Measurements from ENCODE around the gene SPDYE6. TPM values are rescaled to one million over a fixed set of nuclear protein-coding genes. Genes with fewer than 3 reads are reported as not detected.

The SPDYE6 gene
- total and polyA plus RNA-seq, 10 of the 15 experiments (the other 5 are each of a cell fraction or from before 2014, with no cell fraction given) = 0.05 to 2.3 (median 1.00) TPM; not detected in 6

DNA sequence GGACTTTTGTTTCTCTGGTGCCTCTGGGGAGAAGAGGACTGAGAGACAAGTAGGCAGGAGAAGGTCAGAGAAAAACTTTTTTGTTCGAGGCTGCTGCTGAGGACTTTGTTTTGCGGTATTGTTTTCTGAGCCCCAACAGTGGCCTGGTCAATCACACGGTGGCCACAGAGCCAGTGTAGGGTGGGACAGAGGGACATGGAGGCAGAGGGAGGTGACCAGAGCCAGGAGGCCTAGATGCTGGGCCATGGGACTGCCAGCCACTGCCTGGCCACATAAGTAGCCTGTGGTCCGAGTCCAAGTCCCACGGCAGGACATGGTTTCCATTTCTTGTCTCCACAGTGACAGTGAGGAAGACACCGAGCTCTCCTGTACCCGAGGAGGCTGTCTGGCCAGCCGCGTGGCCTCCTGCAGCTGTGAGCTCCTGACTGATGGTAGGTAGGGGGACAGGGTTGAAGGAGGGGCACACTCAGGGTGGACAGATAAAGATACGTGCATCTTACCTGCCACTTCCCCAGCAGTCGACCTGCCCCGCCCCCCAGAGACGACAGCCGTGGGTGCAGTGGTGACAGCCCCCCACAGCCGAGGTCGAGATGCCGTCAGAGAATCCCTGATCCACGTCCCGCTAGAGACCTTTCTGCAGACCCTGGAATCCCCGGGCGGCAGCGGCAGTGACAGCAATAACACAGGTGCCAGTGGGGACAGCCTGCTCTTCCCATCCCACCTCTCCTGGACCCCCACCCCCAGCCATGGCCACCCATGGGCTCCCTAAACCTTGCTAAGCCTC, 42.1 kb downstream of the SPDYE6 start:
- no TSS peak for BruUV-seq (replicated peaks)
- intact Hi-C loops (cut with micrococcal nuclease; ENCODE audit: unreplicated experiment) = no loop called here
- CTCF ChIA-PET = no interaction called here
- Histone ChIP-seq H3K9ac (ENCODE audit: control insufficient read depth, insufficient read depth, low read length) (no peak overlapping the region), H3K79me2 (ENCODE audit: control insufficient read depth, insufficient read depth, low read length) (no peaks in the 10 kb centered on the region), H3K4me2 (ENCODE audit: control insufficient read depth, insufficient read depth) (no peak overlapping the region), H3K36me3 (ENCODE audit: control insufficient read depth in 2 of 2, insufficient read depth in 2 of 2, low read length in 1 of 2) (peaks cover 23 to 26% of the 10 kb centered on the region in 2 experiments), H3K27me3 (replicated peaks in 1 of 2; ENCODE audit: control insufficient read depth in 2 of 2, insufficient read depth in 2 of 2, low read length in 1 of 2) (no peaks in the 10 kb centered on the region), H3K9me3 (replicated peaks; ENCODE audit: control insufficient read depth, insufficient read depth, low read length) (no peaks in the 10 kb centered on the region; the same call in 2 of the 3 replicates), H2AFZ (ENCODE audit: control insufficient read depth, low read depth, low read length) (no peak overlapping the region), H3K4me1 (ENCODE audit: control insufficient read depth, insufficient read depth, low read length) (peaks cover 13% of the 10 kb centered on the region), H3K4me3 (no peak overlapping the region), H3K27ac (ENCODE audit: control insufficient read depth, insufficient read depth) (no peak overlapping the region), H4K20me1 (ENCODE audit: control insufficient read depth, insufficient read depth) (no peaks in the 10 kb centered on the region; the same call in 1 of the 2 replicates)
- POLR2A ChIA-PET = no interaction called here
- RAD21 ChIA-PET (ENCODE audit: unreplicated experiment) = no interaction called here
- TF ChIP-seq EGR1 (IDR thresholded peaks at IDR 0.05; ENCODE audit: borderline replicate concordance in 1 of 2, low read depth in 2 of 2, low read length in 2 of 2) (no peak), EP300 (IDR thresholded peaks at IDR 0.05; ENCODE audit: borderline replicate concordance in 1 of 2, control insufficient read depth in 1 of 2, low read depth in 2 of 2, low read length in 2 of 2) (no peak), EZH2 (IDR thresholded peaks at IDR 0.05; ENCODE audit: borderline replicate concordance, control insufficient read depth, low read depth, low read length) (no peak), YBX1 (IDR thresholded peaks at IDR 0.05) (no peak), FOXK2 (IDR thresholded peaks at IDR 0.05) (no peak), KAT2A (conservative IDR thresholded peaks at IDR 0.05; ENCODE audit: control insufficient read depth, low read depth, low read length) (no peak), RBBP5 (conservative IDR thresholded peaks at IDR 0.05) (no peak), POU2F2 (IDR thresholded peaks at IDR 0.05; ENCODE audit: borderline replicate concordance, low read depth, low read length) (no peak)
- TF ChIP-seq, protein P1, sequence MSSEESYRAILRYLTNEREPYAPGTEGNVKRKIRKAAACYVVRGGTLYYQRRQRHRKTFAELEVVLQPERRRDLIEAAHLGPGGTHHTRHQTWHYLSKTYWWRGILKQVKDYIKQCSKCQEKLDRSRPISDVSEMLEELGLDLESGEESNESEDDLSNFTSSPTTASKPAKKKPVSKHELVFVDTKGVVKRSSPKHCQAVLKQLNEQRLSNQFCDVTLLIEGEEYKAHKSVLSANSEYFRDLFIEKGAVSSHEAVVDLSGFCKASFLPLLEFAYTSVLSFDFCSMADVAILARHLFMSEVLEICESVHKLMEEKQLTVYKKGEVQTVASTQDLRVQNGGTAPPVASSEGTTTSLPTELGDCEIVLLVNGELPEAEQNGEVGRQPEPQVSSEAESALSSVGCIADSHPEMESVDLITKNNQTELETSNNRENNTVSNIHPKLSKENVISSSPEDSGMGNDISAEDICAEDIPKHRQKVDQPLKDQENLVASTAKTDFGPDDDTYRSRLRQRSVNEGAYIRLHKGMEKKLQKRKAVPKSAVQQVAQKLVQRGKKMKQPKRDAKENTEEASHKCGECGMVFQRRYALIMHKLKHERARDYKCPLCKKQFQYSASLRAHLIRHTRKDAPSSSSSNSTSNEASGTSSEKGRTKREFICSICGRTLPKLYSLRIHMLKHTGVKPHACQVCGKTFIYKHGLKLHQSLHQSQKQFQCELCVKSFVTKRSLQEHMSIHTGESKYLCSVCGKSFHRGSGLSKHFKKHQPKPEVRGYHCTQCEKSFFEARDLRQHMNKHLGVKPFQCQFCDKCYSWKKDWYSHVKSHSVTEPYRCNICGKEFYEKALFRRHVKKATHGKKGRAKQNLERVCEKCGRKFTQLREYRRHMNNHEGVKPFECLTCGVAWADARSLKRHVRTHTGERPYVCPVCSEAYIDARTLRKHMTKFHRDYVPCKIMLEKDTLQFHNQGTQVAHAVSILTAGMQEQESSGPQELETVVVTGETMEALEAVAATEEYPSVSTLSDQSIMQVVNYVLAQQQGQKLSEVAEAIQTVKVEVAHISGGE (CRISPR knock-in tag; IDR thresholded peaks at IDR 0.05) = no peak
- no peak for DNase-seq (ENCODE audit: low read depth, low spot score)
- SMC1A ChIA-PET (ENCODE audit: uncharacterized antibody, unreplicated experiment) = no interaction called here
- in situ Hi-C loops (cut with MboI) = no loop called here
- FAIRE-seq = no peak
- 97% methylated on average over 21 of the region's 22 CpGs for WGBS (ENCODE audit: insufficient coverage, insufficient replicate concordance, low lambda C conversion rate, missing lambda C conversion rate)
- no peak for ATAC-seq

All from GM12878 (cell line).